ENCODE measurements around the gene SUGCT. TPM values are rescaled to one million over a fixed set of nuclear protein-coding genes. Genes with fewer than 3 reads are reported as not detected.

The SUGCT gene
- total RNA-seq, 1 donor from 2014 or later = 7.1 TPM

GRCh38 chr7:40549372-40550039, 414.7 kb downstream of the SUGCT start:
- Mint-ChIP-seq H3K9me3 (no peaks in the 10 kb centered on the region), H3K4me1 (ENCODE audit: unreplicated experiment) (peaks cover 16% of the 10 kb centered on the region), H3K4me3 (no peak overlapping the region), H3K27ac (no peak overlapping the region), H3K27me3 (no peaks in the 10 kb centered on the region), H3K36me3 (no peaks in the 10 kb centered on the region)
- no peak for TF ChIP-seq CTCF (conservative IDR thresholded peaks at IDR 0.05)
- no peak for DNase-seq (ENCODE audit: extremely low spot score, unreplicated experiment)

GRCh38 chr7:40551685-40552576, 417.1 kb downstream of the SUGCT start:
- no peaks in the 10 kb centered on the region for H3K9me3 Mint-ChIP-seq
- no peak for DNase-seq (ENCODE audit: extremely low spot score, unreplicated experiment)

GRCh38 chr7:40560672-40561071, 425.9 kb downstream of the SUGCT start:
- Mint-ChIP-seq H3K27ac (no peak overlapping the region), H3K4me3 (no peak overlapping the region), H3K9me3 (peaks cover 9% of the 10 kb centered on the region), H3K4me1 (ENCODE audit: unreplicated experiment) (no peaks in the 10 kb centered on the region), H3K27me3 (peaks cover 3% of the 10 kb centered on the region), H3K36me3 (peaks cover 12% of the 10 kb centered on the region)
- no peak for TF ChIP-seq CTCF (conservative IDR thresholded peaks at IDR 0.05)
- DNase-seq (ENCODE audit: extremely low spot score, unreplicated experiment) = no peak

More at GRCh38 chr7:40551685-40552576, 417.1 kb downstream of the SUGCT start:
- H3K27ac Mint-ChIP-seq = no peak overlapping the region
- H3K4me3 Mint-ChIP-seq = no peak overlapping the region
- no peak for TF ChIP-seq CTCF (conservative IDR thresholded peaks at IDR 0.05)
- H3K27me3 Mint-ChIP-seq = no peaks in the 10 kb centered on the region
- H3K4me1 Mint-ChIP-seq (ENCODE audit: unreplicated experiment) = no peaks in the 10 kb centered on the region
- H3K36me3 Mint-ChIP-seq = no peaks in the 10 kb centered on the region

GRCh38 chr7:40566879-40567278, 432.1 kb downstream of the SUGCT start:
- no peak for TF ChIP-seq CTCF (conservative IDR thresholded peaks at IDR 0.05)
- peaks cover 12% of the 10 kb centered on the region for H3K4me1 Mint-ChIP-seq (ENCODE audit: unreplicated experiment)
- H3K9me3 Mint-ChIP-seq = peaks cover 5% of the 10 kb centered on the region
- DNase-seq (ENCODE audit: extremely low spot score, unreplicated experiment) = no peak
- H3K27me3 Mint-ChIP-seq = no peaks in the 10 kb centered on the region
- H3K27ac Mint-ChIP-seq = no peak overlapping the region
- peaks cover 10% of the 10 kb centered on the region for H3K36me3 Mint-ChIP-seq
- no peak overlapping the region for H3K4me3 Mint-ChIP-seq

GRCh38 chr7:40569326-40569725, 434.5 kb downstream of the SUGCT start:
- Mint-ChIP-seq H3K4me1 (ENCODE audit: unreplicated experiment) (peaks cover 30% of the 10 kb centered on the region), H3K4me3 (no peak overlapping the region), H3K27me3 (no peaks in the 10 kb centered on the region), H3K36me3 (peaks cover 5% of the 10 kb centered on the region), H3K9me3 (no peaks in the 10 kb centered on the region), H3K27ac (no peak overlapping the region)
- no peak for TF ChIP-seq CTCF (conservative IDR thresholded peaks at IDR 0.05)
- DNase-seq (ENCODE audit: extremely low spot score, unreplicated experiment) = no peak

Measured in type B pancreatic cell (in vitro differentiated cells).